ENCODE data around the gene PRB2.
"Not testable (repeated sequence)": the region's sequence is repeated elsewhere in the genome, so short reads cannot be mapped to it uniquely, and the experiment has no call there.

Gene PRB2

DNA sequence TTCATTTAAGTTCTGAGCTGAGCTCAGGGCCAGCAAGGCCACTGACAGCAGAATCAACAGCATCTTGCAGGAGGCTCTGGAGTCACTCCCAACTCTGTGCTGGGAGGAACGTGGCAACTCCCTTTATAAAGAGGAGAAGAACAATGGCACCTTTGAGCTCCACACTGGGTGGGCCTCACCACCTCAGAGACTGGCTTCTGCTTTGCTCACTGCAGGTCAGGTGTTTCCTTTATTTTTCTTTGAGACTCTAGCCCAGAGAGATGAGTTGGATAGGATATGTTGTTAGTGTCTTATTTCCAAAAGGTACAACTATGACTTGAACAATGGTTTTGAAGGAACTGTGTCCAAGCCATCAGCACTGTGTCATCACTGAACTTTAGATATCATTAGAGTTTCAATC is at the start of gene PRB2:
TSS of gene PRB2 (minus strand) at position 101 of the 400 bp plus-strand sequence. CDS start at position 63, 38 bp downstream.
- DNase-seq: not testable (repeated sequence)

DNA sequence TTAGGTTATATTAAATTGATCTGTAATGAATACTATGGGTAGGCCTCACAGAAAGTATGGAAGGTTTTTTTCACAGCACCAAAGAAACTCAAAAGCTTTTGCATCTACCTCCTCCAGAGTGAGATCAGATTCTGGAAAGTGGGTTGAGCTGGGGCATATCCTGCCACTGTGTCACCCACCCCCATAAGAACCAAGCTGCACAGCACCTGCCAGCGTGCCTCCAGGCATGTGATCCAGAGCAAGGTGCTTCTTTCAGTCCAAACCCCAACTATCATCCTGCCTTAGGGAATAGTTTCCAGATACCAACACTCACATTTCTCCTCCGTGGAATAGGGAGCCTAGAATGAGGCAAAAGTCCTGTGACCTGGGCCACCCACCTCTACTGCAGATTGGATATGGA is 42.6 kb upstream of the PRB2 start:
- no peak for DNase-seq

GRCh38 chr12:11433664-11434063 is 38.3 kb upstream of the PRB2 start:
- DNase-seq: no peak

GRCh38 chr12:11431486-11431885 is 36.1 kb upstream of the PRB2 start:
- no peak for DNase-seq

DNA sequence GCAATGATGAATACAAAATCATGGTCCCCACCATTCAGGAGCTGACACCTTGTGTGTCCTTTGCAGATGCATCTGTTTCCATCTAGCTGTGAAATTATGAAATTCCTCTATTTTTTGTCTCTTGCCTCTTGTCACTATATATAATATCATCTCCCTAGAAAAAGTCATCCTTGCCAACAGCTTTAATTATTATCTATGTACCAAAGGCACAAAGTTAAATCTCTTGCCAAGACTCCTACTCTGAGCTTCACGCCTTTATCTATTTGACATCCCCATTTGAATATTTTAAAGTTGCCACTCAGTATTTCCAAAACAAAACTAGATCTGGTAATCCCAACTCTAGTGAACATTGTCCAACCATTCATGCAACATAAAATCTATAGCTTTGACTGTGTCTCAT is 32.0 kb upstream of the PRB2 start:
- no peak for DNase-seq

DNA sequence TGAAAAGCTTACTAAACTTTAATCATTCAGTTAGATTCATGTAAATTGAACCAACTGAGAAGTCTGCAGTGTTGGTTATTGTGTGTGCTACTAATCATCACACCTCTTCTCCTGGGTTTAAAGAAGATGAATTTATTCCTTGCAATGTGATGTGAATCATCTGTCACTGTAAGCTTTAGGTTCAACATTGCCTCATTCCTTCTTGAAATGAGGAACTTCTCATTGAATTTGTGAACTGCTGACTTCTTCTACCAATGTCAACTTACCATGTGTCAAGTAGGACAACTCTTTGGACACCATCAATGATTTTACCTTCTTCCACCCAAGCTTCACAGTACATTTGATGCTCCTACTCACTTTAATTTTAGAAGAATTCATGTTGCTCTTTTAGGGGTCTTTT is 17.4 kb upstream of the PRB2 start:
- DNase-seq: no peak

GRCh38 chr12:11408096-11408495 is 12.7 kb upstream of the PRB2 start:
- no peak for DNase-seq

DNA sequence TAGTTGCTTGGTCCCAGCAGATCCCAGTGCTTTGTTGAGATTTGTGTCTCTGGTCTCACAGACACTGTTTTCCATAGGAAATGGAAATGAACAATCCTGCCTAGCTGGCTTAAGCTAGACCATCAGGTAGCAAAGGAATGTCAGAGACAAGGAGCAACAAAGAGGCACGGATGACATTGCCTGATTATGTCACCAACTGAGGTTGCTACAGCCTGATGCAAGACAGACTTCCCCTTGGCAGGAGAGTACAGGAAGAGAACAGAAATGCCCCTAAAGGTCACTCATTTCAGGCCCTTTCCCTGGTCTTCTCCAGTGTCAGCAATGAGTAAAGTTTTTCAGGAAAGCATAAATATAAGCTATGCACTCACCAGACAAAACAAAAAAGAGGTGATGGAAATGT is 2.0 kb upstream of the PRB2 start:
- DNase-seq: no peak

- not testable (repeated sequence) for DNase-seq
Measured at GRCh38 chr12:11391456-11391855, 3.9 kb downstream of the PRB2 start.

- not testable (repeated sequence) for DNase-seq
Measured at GRCh38 chr12:11377420-11377819, 17.9 kb downstream of the PRB2 start.

DNA sequence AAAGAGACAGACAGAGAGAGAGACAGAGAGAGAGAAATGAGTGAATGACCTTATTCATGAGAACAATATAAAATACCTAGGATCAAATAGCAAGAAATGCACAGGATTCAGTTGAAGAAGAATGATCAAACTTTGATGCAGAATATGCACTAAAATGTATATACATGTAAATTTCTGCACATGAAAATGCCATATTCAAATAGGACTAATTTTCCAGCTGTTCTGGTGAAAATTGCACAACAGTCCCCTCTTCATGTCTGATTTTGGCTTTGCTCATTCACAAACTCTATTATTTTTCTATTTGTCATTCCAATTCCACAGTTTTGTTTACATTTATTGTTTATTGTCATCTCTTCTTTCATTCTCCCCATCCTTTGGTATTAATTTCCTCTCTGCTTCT is 34.2 kb downstream of the PRB2 start:
- DNase-seq: no peak

GRCh38 chr12:11360205-11360883 is 35.0 kb downstream of the PRB2 start:
- DNase-seq: not testable (repeated sequence)

GRCh38 chr12:11351736-11352135 is 43.6 kb downstream of the PRB2 start:
- not testable (repeated sequence) for DNase-seq

GRCh38 chr12:11348439-11348838 is 46.9 kb downstream of the PRB2 start:
- DNase-seq: no peak

GRCh38 chr12:11347810-11348209 is 47.6 kb downstream of the PRB2 start:
- no peak for DNase-seq

GRCh38 chr12:11344500-11344899 is 50.9 kb downstream of the PRB2 start:
- DNase-seq: no peak
